Esophagus (tissue), 2 donors: ENCODE results near the gene KCNK16. TPM values are rescaled to one million over a fixed set of nuclear protein-coding genes. Genes with fewer than 3 reads are reported as not detected.

Source experiments
- H3K27ac ChIP-seq, 2 donors: one replicate each; pipeline ENCODE4 v1.5.1; 2013; ENCODE audit warnings: low read depth in 2 of 2, mild to moderate bottlenecking in 2 of 2, inconsistent platforms in 1 of 2, low read length in 1 of 2, moderate library complexity in 1 of 2
- H3K27me3 ChIP-seq, 2 donors: one replicate each; pipeline ENCODE4 v1.6.1; 2013; ENCODE audit warnings: low read length in 2 of 2, control low read depth in 1 of 2, mild to moderate bottlenecking in 1 of 2; ENCODE audit not compliant: insufficient read depth in 2 of 2, control insufficient read depth in 1 of 2
- H3K36me3 ChIP-seq, 2 donors: one replicate each; pipeline ENCODE4 v1.6.1; 2013; ENCODE audit warnings: low read length in 1 of 2; ENCODE audit not compliant: control insufficient read depth in 2 of 2, insufficient read depth in 2 of 2
- H3K4me1 ChIP-seq, 2 donors: one replicate each; pipeline ENCODE4 v1.6.1; 2013; ENCODE audit warnings: low read length in 1 of 2; ENCODE audit not compliant: control insufficient read depth in 2 of 2, insufficient read depth in 2 of 2
- H3K4me3 ChIP-seq, 2 donors: one replicate each; pipeline ENCODE4 v1.5.1; 2013; ENCODE audit warnings: low read length in 2 of 2, mild to moderate bottlenecking in 2 of 2, low read depth in 1 of 2, moderate library complexity in 1 of 2
- H3K9me3 ChIP-seq, 2 donors: one replicate each; pipeline ENCODE4 v1.6.1; 2013; ENCODE audit warnings: mild to moderate bottlenecking in 2 of 2, low read depth in 1 of 2, low read length in 1 of 2, moderate library complexity in 1 of 2; ENCODE audit not compliant: control insufficient read depth in 2 of 2, insufficient read depth in 1 of 2
- WGBS, 2 donors: extraction: QIAGEN DNeasy Blood & Tissue Kit; methylation state at CpG; one replicate each; pipeline ENCODE4 v1.1.7; 2013; 5-methylcytosine and 5-hydroxymethylcytosine counted together
- polyA plus RNA-seq, 2 donors: library from polyadenylated mRNA; stranded (reverse); fragments of 200-250 nt; gene quantifications; one replicate each; pipeline ENCODE4 v1.2.3, GENCODE V29; 2013
- donor health status: healthy with polysubstance abuse.
- donor health status: Bipolar disorder and iron deficiency.

The KCNK16 gene
- polyA plus RNA-seq, 2 donors: not detected

DNA sequence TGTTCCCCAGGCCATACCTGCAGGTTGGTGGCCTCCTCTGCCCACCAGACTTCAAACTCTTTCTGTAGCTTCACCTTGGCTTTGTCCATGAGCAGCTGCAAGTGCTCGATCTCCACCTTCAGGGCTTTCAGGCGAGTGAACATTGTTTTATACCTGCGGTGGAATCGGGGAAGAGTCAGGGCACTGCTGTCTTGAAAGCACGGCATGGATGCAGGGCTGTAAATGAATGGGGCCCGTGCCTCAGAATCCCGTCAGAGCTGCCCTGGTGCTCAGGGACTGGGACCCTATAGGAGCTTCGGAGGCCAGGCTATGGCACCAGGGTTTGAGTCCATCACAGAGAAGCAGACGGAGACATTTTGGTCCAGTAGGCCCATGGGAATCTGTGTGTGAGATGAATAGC, 37.9 kb upstream of the KCNK16 start:
- 89 to 92% methylated on average over 9 of the region's 9 CpGs for WGBS, 2 donors
- no peaks in the 10 kb centered on the region for H3K27me3 ChIP-seq
- no peak overlapping the region for H3K27ac ChIP-seq
- no peak overlapping the region for H3K4me3 ChIP-seq
- H3K36me3 ChIP-seq: no peaks in the 10 kb centered on the region
- H3K9me3 ChIP-seq: no peaks in the 10 kb centered on the region
- peaks cover 0 to 2% of the 10 kb centered on the region in 2 donors for H3K4me1 ChIP-seq

DNA sequence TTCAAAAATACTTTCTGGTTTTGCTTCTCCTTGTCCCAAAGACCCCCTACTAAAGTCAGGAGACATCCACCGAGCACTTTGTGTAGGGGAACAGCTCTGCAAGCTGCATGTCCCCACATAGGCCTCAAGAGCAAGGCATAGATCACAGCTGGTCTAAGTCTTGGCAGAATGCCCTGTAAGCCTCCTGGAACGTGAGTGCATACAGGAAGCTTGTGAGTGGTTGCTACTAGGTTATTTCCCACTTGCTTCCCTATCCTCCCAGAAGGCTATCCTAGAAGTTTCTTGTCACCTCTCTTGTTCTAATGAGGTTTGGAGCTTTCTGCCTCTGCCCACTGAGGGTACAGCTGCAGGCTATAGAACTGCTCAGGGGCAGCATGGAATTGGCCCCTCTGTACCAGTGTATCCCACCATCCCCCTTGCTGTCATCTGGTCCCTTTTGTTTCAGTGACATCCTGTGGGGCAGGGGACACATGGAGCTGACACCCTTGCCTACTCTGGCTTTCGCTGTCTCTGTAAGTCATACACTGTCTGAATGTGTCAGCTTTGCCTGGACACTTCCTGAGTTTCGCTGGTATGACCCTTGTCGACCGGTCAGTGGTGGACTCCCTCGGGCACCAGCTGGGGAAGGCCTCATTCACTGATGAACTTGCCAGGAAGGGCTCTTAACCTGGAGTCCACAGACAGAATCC, 35.6 kb upstream of the KCNK16 start:
- Histone ChIP-seq H3K27me3 (no peaks in the 10 kb centered on the region), H3K9me3 (no peaks in the 10 kb centered on the region), H3K27ac (no peak overlapping the region), H3K4me3 (no peak overlapping the region), H3K36me3 (no peaks in the 10 kb centered on the region), H3K4me1 (peaks cover 0 to 2% of the 10 kb centered on the region in 2 donors)
- 63 to 64% methylated on average over 7 of the region's 7 CpGs for WGBS, 2 donors

DNA sequence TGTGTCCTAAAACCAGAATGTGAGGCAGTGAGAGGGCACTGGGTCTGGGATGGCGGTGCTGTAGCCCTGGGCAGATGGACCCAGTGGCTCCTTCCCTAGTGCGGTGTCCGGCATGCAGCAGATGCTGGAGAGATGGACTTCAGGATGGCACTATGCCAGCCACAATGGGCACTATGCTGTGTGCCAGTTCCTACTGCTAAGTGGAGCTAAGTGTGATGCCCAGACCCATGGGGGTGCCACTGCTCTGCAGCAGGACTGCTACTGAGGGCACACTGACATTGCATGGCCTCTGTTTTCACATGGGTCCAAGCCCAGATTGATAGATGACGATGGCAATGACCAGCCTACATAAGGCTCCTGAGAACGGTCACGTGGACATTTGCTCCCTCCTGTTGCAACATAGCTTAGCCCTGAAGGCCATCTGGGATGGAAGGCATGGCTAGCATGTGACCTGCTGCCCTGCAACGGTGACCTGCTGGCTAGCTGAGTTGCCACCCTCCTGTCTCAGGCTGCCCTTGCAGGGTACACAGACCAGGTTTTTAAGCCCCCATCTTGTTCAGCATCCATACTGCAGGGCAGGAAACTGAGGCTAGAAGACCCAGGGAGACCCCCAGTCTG, 31.3 kb upstream of the KCNK16 start:
- no peaks in the 10 kb centered on the region for H3K9me3 ChIP-seq
- H3K27ac ChIP-seq: no peak overlapping the region
- no peaks in the 10 kb centered on the region for H3K27me3 ChIP-seq
- no peaks in the 10 kb centered on the region for H3K36me3 ChIP-seq
- 90 to 92% methylated on average over 7 of the region's 7 CpGs for WGBS, 2 donors
- H3K4me3 ChIP-seq: no peak overlapping the region
- peaks cover 0 to 2% of the 10 kb centered on the region in 2 donors for H3K4me1 ChIP-seq

DNA sequence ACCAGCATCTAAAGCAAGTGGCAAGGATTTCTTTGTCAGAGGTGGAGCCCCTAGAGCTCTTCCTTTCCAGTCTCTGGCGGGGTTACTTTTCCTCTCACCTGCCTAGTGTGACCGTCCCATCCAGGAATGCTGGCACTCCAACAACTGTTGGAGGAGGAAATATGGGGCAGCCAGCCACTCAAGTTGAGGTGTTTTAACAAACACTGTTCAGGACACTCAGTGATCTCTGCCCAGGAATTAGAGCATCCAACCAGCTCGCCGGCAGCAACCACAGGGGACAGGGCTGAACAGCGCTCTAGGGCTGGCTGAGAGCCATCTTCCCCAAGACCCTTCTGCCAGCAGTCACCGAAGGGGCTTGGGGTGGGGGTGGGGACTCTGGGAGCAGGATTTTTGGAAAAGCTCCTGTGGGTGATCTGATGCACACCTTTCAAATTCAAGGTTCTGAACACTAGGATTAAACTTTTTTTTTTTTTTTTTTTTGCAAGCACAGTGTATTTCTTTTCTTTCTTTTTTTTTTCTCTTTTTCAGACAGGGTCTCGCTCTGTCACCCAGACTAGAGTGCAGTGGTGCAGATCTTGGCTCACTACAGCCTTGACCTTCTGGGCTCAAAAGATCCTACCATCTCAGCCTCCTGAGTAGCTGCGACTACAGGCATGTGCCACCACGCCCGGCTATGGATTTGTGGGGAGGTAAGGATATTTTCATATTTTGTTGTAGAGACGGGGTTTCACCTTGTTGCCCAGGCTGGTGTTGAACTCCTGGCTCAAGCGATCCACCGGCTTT, 28.4 kb upstream of the KCNK16 start:
- WGBS, 2 donors: 80 to 88% methylated on average over 13 of the region's 13 CpGs
- H3K9me3 ChIP-seq: no peaks in the 10 kb centered on the region
- H3K27ac ChIP-seq: no peak overlapping the region
- H3K4me1 ChIP-seq: no peaks in the 10 kb centered on the region
- no peak overlapping the region for H3K4me3 ChIP-seq
- H3K27me3 ChIP-seq: no peaks in the 10 kb centered on the region
- no peaks in the 10 kb centered on the region for H3K36me3 ChIP-seq

DNA sequence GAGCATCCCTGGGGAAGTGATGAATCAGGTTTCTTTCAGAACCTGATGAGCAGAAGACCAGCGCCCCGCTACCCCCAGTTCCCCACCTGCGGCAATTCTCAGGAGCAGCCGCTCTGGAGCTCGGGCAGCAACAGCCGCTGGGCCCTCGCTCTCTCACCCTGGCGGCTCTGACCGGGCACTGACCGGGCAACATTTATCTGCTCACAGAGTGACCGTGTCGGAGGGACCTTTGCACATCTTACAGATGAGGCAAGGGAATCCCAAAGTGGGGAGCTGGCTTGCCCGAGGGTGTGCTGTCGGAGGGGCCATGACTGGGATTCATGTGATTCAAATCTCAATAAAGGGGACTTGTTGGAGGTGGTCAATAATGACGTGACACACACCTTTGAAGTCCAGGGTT, 26.2 kb upstream of the KCNK16 start:
- H3K36me3 ChIP-seq: no peaks in the 10 kb centered on the region
- no peak overlapping the region for H3K27ac ChIP-seq
- no peaks in the 10 kb centered on the region for H3K9me3 ChIP-seq
- no peak overlapping the region for H3K4me3 ChIP-seq
- no peaks in the 10 kb centered on the region for H3K27me3 ChIP-seq
- WGBS, 2 donors: 89 to 93% methylated on average over 15 of the region's 15 CpGs
- peaks cover 0 to 2% of the 10 kb centered on the region in 2 donors for H3K4me1 ChIP-seq

DNA sequence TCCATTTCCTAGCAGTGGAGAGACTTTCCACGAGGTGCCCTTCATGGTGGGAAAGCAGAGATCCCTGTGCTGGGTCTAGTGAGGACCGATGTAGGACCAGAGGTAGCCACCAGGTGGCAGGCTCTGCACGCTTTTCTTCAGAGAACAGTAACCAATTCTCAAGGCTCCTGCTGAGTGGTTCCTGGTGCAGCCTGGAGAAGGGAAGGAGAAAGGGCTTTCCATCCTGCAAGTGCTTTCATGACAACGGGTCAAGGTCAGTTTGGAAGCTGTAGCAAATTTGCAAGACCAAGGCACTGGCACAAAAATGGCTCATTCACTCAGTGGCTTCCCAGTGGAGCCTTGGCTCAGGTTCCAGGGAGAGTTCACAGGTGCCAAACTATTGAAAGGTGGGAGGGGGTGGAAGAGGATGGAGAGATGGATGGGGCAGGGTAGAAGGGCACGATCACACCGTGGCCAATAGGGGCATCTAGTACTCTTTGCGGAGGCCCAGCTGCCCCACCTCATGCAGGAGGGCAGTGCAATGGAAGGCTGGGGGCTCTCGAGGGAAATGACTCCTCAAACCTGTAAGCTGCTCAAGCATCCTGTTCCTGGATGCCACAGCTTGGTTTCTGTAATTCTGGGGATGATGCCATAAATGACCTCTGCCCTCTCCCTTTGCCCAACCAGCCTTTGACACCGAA, 25.5 kb upstream of the KCNK16 start:
- H3K27ac ChIP-seq: no peak overlapping the region
- no peak overlapping the region for H3K4me3 ChIP-seq
- 39% methylated on average over 9 of the region's 9 CpGs for WGBS, 2 donors
- H3K27me3 ChIP-seq: no peaks in the 10 kb centered on the region
- H3K9me3 ChIP-seq: no peaks in the 10 kb centered on the region
- peaks cover 0 to 2% of the 10 kb centered on the region in 2 donors for H3K4me1 ChIP-seq
- H3K36me3 ChIP-seq: no peaks in the 10 kb centered on the region

DNA sequence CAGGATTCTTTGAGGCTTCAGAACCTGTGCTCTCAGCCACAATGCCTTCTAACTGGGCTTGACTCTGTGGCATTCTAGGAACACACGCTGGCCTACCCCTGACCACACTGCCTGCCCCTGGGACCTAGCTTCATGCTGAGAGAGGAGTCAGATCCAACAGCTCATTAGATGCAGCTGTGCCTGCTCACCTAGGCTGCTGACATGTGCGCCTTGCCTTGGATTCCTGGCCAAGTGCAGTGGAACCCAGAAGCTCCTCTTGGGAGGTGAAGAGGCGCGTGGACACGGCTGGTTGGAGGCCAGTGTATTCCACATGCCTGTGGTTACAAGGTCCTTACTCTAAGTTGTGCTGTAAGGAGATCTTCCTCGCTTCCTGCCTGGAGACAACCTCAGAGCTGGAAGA, 24.7 kb upstream of the KCNK16 start:
- Histone ChIP-seq H3K9me3 (no peaks in the 10 kb centered on the region), H3K36me3 (no peaks in the 10 kb centered on the region), H3K27me3 (no peaks in the 10 kb centered on the region), H3K4me1 (peaks cover 0 to 5% of the 10 kb centered on the region in 2 donors), H3K4me3 (no peak overlapping the region), H3K27ac (no peak overlapping the region)
- WGBS, 2 donors: 81 to 90% methylated on average over 6 of the region's 6 CpGs

DNA sequence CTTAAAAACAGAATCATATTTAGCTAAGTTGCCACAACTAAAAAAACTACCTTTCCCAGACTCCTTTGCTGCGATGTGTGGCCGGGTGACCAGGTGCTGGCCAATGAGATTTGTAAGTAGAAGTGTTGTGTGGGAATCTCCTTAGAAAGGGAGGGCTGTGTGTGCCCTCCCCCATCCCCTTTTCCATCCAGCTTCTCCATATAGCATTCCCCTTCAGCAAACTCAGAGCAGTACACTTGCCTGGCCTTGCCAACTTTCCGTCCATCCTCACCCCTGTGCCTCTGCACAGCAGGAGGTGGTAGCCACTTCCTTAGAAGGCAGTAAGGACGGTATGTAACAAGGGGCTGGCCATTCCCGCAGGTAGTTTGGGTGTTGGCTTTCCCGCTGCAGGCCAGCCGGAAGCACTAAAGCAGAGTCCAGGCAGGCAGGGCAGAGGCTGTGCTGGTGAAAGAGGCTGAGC, 22.3 kb upstream of the KCNK16 start:
- no peak overlapping the region for H3K27ac ChIP-seq
- H3K27me3 ChIP-seq: no peaks in the 10 kb centered on the region
- WGBS, 2 donors: 78 to 84% methylated on average over 7 of the region's 7 CpGs

DNA sequence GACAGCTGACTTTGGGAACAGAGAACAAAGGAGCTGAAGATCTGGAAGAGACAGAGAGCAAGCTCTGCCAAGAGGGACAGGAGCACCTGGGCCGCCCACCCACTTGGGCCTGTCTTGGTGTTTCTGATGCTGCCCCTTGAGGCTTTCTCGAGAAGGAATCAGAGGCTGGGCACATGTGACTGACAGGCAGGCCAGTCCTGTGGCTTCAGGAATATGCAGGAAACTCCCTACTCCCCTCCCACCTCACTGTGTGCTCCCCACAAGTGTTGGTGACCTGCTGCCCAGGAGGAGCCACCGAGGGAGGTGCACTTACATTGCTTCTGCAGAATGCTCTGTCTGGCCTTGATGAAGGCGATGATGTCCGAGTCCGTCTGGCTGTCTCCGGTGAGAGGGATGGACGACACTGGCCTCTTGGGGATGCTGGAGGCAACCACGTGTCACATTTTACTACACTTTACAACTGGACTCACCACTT, 20.9 kb upstream of the KCNK16 start:
- peaks cover 4 to 8% of the 10 kb centered on the region in 2 donors for H3K4me1 ChIP-seq
- no peak overlapping the region for H3K4me3 ChIP-seq
- H3K27ac ChIP-seq: no peak overlapping the region
- 77 to 81% methylated on average over 9 of the region's 9 CpGs for WGBS, 2 donors
- no peaks in the 10 kb centered on the region for H3K9me3 ChIP-seq
- no peaks in the 10 kb centered on the region for H3K27me3 ChIP-seq
- no peaks in the 10 kb centered on the region for H3K36me3 ChIP-seq

More for the DNA sequence above, 22.3 kb upstream of the KCNK16 start:
- no peaks in the 10 kb centered on the region for H3K9me3 ChIP-seq
- no peak overlapping the region for H3K4me3 ChIP-seq
- H3K4me1 ChIP-seq: peaks cover 1 to 8% of the 10 kb centered on the region in 2 donors
- no peaks in the 10 kb centered on the region for H3K36me3 ChIP-seq
